MM.1S (cell line): ENCODE measurements around the gene PTPRE.

Experiments
- DNase-seq: peaks from one replicate; pipeline ENCODE4 v3.0.0-alpha.2; 2015
- H2AFZ ChIP-seq: fragments of 300-600 bp; sonication (generic); 2 replicates; pipeline ENCODE4 v1.6.0; 2016; ENCODE audit warnings: antibody characterized with exemption, low read length
- H3F3A ChIP-seq: fragments of 300-600 bp; sonication (generic); 2 replicates; pipeline ENCODE4 v1.6.1; 2016; ENCODE audit warnings: mild to moderate bottlenecking, antibody characterized with exemption, low read length, moderate library complexity, mixed read lengths; ENCODE audit not compliant: insufficient read depth
- H3K27ac ChIP-seq: fragments of 300-600 bp; sonication (generic); 2 replicates; pipeline ENCODE4 v1.5.1; 2016; ENCODE audit warnings: mild to moderate bottlenecking, low read length
- H3K27me3 ChIP-seq: fragments of 300-600 bp; sonication (generic); replicated peaks from 2 replicates; pipeline ENCODE4 v1.6.0; 2016; ENCODE audit warnings: low read length; ENCODE audit not compliant: insufficient read depth
- H3K36me3 ChIP-seq: fragments of 300-600 bp; sonication (generic); replicated peaks from 2 replicates; pipeline ENCODE4 v1.6.1; 2016; ENCODE audit warnings: mild to moderate bottlenecking, low read length, mixed read lengths; ENCODE audit not compliant: insufficient read depth
- H3K4me1 ChIP-seq: fragments of 300-600 bp; sonication (generic); 2 replicates; pipeline ENCODE4 v1.6.1; 2016; ENCODE audit warnings: low read length, mixed read lengths
- H3K4me2 ChIP-seq: fragments of 300-600 bp; sonication (generic); 2 replicates; pipeline ENCODE4 v1.6.0; 2016; ENCODE audit warnings: low read depth, low read length
- H3K4me3 ChIP-seq: fragments of 300-600 bp; sonication (generic); 2 replicates; pipeline ENCODE4 v1.5.1; 2016; ENCODE audit warnings: low read length, mixed read lengths
- H3K79me2 ChIP-seq: fragments of 300-600 bp; sonication (generic); 2 replicates; pipeline ENCODE4 v1.6.1; 2016; ENCODE audit warnings: mixed run types, low read length, mixed read lengths
- H3K9ac ChIP-seq: fragments of 300-600 bp; sonication (generic); 2 replicates; pipeline ENCODE4 v1.6.1; 2016; ENCODE audit warnings: low read length, mixed read lengths
- H3K9me2 ChIP-seq: fragments of 300-600 bp; sonication (generic); replicated peaks from 2 replicates; pipeline ENCODE4 v1.6.1; 2016; ENCODE audit warnings: mild to moderate bottlenecking, low read length, mixed read lengths; ENCODE audit not compliant: insufficient read depth
- H3K9me3 ChIP-seq: fragments of 300-600 bp; sonication (generic); replicated peaks from 2 replicates; pipeline ENCODE4 v1.6.1; 2016; ENCODE audit warnings: mild to moderate bottlenecking, low read length, mixed read lengths; ENCODE audit not compliant: insufficient read depth
- H4K20me1 ChIP-seq: fragments of 300-600 bp; sonication (generic); 2 replicates; pipeline ENCODE4 v1.6.1; 2016; ENCODE audit warnings: mild to moderate bottlenecking, low read length, moderate library complexity, mixed read lengths; ENCODE audit not compliant: insufficient read depth
- CTCF ChIP-seq: fragments of 300-600 bp; sonication (generic); IDR thresholded peaks from 2 replicates; pipeline ENCODE4 v1.5.1; 2016; ENCODE audit warnings: antibody characterized with exemption, low read length, mixed read lengths
- EZH2 ChIP-seq: fragments of 300-600 bp; sonication (generic); optimal IDR thresholded peaks from 2 replicates; pipeline ENCODE3; 2017; ENCODE audit warnings: low read depth, mild to moderate bottlenecking, antibody characterized with exemption, low read length, mixed read lengths
- EZH2phosphoT487 ChIP-seq: fragments of 300-600 bp; sonication (generic); IDR thresholded peaks from 2 replicates; pipeline ENCODE4 v1.6.1; 2018; ENCODE audit warnings: antibody characterized with exemption, low read length

PTPRE gene

GRCh38 chr10:127939786-127940330 is 33.0 kb downstream of the PTPRE start:
- H3K4me1 ChIP-seq, result no peaks in the 10 kb centered on the region
- H4K20me1 ChIP-seq, result no peaks in the 10 kb centered on the region
- TF ChIP-seq CTCF, result no peak
- TF ChIP-seq EZH2phosphoT487, result no peak
- no peak for TF ChIP-seq EZH2
- peak; percentile 38 for DNase-seq
- no peak overlapping the region for H3K9ac ChIP-seq
- no peak overlapping the region for H3K4me3 ChIP-seq
- H2AFZ ChIP-seq, result no peak overlapping the region
- H3K27me3 ChIP-seq, result no peaks in the 10 kb centered on the region
- H3K9me2 ChIP-seq, result no peaks in the 10 kb centered on the region
- no peaks in the 10 kb centered on the region for H3K79me2 ChIP-seq
- no peaks in the 10 kb centered on the region for H3F3A ChIP-seq
- H3K9me3 ChIP-seq, result no peaks in the 10 kb centered on the region
- no peak overlapping the region for H3K4me2 ChIP-seq
- peak overlapping the region; percentile 7; the same call in 1 of the 2 replicates for H3K27ac ChIP-seq
- H3K36me3 ChIP-seq, result no peaks in the 10 kb centered on the region

GRCh38 chr10:127940866-127941640 is 34.1 kb downstream of the PTPRE start:
- TF ChIP-seq EZH2phosphoT487 (no peak), CTCF (no peak), EZH2 (no peak)
- no peak overlapping the region for H3K4me2 ChIP-seq
- H4K20me1 ChIP-seq, result no peaks in the 10 kb centered on the region
- H3K4me1 ChIP-seq, result no peaks in the 10 kb centered on the region
- H3K4me3 ChIP-seq, result no peak overlapping the region
- H3K27me3 ChIP-seq, result no peaks in the 10 kb centered on the region
- H2AFZ ChIP-seq, result no peak overlapping the region
- no peaks in the 10 kb centered on the region for H3K9me3 ChIP-seq
- no peaks in the 10 kb centered on the region for H3K9me2 ChIP-seq
- H3K9ac ChIP-seq, result no peak overlapping the region
- no peak overlapping the region for H3K27ac ChIP-seq
- no peaks in the 10 kb centered on the region for H3K36me3 ChIP-seq
- DNase-seq, result no peak
- H3F3A ChIP-seq, result no peaks in the 10 kb centered on the region
- H3K79me2 ChIP-seq, result no peaks in the 10 kb centered on the region

- Histone ChIP-seq H3K9me3 (no peaks in the 10 kb centered on the region), H3K9ac (no peak overlapping the region), H3K36me3 (no peaks in the 10 kb centered on the region), H2AFZ (no peak overlapping the region), H3K27ac (no peak overlapping the region), H3K79me2 (no peaks in the 10 kb centered on the region), H3K27me3 (no peaks in the 10 kb centered on the region), H3K9me2 (no peaks in the 10 kb centered on the region), H3K4me3 (no peak overlapping the region), H3F3A (no peaks in the 10 kb centered on the region), H4K20me1 (no peaks in the 10 kb centered on the region), H3K4me2 (no peak overlapping the region), H3K4me1 (no peaks in the 10 kb centered on the region)
- no peak for DNase-seq
- TF ChIP-seq EZH2 (no peak), CTCF (no peak), EZH2phosphoT487 (no peak)
These were observed 35.9 kb downstream of the PTPRE start for GRCh38 chr10:127942811-127943210.
